GM12872 (cell line): ENCODE measurements around the gene RNF208.

Experiments
- CTCF ChIP-seq: IDR thresholded peaks from 3 replicates; pipeline ENCODE4 v1.5.1; 2011; ENCODE audit warnings: low read depth, mild to moderate bottlenecking, low read length, moderate library complexity; ENCODE audit not compliant: insufficient read depth

The RNF208 gene

GRCh38 chr9:137256856-137257255 lies 34.8 kb upstream of the RNF208 start:
- no peak for TF ChIP-seq CTCF

DNA sequence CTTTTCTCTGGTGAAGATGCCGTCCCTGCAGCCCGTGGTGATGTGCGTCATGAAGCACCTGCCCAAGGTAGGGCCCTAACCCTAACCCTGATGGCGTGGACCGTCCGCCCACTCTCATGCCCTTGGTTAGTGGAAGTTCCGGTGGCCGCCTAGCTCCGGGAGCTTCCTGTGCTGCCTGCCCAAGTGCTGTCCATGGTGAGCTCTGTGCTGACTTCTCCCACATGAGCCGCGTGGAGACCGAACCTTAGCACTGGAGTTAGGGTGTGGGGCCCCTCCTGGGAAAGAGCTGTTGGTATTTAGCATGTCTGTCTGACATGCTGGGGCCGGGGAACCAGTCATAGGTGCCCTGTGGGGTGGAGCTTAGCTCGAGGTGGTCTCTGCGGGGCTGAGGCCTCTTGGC lies 34.3 kb upstream of the RNF208 start:
- no peak for TF ChIP-seq CTCF

DNA sequence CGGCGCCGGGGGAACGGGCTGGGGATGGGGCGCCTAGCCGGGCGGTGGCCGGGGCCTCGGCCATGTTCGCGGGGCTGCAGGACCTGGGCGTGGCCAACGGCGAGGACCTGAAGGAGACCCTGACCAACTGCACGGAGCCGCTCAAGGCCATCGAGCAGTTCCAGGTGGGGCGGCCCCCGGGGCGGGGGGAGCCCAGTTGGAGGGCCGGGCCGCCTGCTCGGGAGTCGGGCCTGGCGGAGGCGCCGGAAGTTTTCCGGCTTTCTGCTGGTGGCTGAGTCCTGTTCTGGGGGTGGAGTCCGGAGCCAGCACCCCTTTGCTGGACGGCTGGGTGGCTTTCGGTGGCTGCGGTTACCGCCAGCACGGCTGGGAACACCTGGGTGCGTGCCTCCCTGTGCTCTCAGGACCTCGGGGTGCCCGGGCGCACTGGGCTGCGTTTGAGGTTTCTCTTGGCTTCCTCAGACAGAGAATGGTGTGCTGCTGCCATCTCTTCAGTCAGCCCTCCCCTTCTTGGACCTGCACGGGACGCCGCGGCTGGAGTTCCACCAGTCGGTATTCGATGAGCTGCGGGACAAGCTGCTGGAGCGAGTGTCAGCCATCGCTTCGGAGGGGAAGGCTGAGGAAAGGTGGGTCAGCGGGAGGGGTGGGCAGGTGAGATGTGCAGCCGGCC lies 33.5 kb upstream of the RNF208 start:
- no peak for TF ChIP-seq CTCF

DNA sequence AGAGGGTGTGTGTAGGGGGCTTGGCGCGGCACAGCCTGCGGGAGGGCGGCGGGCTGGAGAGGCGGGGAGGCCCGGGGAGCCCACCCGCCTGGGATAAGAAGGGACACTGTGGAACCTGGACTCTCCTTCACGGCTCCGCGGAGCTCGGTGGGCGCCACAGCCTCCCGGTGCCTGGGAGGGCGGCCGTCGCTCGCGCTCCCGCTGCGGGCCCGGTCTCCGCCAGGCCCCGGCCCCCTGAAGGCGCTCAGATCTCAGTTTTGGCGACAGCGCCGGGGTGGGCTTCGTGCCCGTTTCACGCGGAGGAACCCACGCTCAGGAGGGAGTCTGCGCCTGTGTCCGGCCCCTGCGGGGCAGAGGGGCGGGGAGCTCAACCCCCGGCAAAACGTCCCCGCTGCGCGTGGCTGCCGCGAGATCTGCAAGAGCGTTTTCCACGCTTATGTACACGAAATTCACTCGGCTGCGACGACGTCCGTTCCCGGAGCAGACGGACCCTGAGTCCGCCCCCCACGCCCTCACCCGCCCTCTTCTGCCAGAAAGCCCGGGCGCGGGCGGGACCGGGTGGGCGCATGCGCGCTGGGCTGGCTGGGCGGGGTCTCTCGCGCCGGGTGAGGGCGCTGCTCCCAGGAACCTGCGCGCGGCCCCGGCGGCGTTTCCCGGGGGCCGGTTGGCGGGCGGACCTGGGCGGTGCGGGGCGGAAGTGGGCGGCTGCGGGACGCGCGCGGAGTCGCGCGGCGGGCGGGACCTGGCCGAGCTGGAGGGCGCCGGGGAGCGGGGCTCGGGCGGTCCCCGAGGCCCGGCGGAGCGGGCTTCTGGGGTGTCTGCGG lies 32.8 kb upstream of the RNF208 start, which contains the start of gene NELFB:
TSS of gene NELFB (plus strand) at position 704 of the 824 bp plus-strand sequence.
- TF ChIP-seq CTCF: no peak

DNA sequence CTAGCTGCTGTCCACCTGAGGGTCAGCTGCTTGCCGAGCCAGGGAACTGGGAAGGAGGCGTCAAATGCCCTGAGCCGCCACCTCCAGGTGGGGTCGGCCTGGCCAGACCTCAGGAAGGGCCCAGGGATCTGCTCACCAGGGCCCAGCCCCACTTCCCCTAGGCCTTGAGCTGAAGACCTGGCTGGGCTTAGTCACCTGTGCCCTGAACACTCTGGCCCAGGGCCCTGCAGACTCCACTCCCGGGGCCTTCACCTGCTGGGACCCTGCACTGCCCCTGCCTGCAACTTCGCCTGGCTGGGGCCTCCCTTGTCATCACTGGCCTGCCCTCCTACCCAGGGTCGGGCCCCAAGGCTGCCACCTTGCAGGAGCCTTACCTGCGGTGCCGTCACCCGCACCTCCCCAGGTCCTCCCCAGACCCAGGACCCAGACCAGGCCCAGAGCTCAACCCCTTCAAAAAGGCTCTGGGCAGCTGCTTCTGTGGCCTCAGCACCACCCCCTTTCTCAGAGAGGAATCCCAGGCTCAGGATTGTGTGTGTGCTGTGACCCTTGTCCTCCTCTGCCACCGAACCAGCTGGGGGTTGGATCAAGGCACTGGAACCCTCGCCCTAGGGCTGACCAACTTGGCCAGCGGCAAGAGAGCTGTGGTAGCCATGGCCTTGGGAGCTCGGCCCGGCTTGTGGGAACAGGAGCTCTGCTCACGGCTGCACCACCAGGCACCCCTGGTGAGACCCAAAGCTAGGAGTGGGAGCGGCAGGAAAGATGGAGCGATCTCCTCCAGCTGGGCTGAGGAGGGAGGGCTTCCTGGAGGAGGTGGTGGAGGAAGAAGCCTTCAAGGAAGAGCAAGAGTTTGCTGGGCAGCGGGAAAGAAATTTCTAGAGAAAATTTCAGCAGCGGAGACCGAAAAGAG lies 31.9 kb upstream of the RNF208 start:
- no peak for TF ChIP-seq CTCF

DNA sequence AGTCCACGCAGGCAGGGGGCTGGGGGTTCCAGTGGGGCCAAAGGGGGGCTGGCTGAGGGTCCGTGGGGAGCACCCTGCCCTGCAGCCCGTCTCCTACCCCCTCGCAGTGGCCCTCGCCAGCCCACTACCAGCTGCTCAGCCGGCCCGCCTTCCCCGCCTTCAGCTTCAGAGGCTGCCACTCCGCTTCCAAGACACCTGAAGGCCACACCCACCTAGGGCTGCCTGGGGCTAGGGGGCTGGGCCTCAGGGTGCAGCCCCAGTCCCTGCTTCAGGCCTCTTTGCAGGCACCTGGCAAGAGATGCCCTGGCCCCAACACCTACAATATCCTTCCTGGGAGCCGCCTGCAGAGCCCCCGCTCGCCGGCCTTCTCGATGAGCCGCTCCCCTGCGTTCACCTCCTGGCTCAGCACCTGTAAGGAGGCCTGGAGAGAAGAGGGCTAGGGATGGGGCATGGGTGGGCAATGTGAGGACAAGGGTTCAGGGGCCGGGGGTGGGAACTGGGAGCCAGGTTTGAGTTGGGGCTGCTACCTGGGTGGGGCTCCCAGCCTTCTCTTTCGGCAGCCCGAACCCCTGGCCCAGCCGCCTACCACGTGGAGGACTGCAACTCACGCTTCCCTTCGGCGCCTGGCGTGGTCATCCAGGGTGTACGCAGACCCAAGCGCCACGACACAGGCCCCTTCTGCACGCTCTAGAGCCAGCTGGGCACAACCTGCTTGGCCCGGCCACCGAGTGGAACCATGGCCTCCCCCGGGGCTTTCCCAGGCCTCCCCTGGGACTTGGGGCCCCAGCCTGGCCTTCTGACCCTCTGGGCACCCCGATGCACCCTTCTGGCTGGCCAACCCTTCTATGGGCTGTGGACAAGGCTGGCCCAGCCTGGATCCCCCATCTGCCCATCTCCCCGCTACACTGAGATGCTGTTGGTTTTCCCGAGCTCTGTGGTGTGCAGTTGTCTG lies 30.8 kb upstream of the RNF208 start:
- no peak for TF ChIP-seq CTCF
